ENCODE results near the gene IGFBP7.

GRCh38 chr4:57064120-57064519, 46.1 kb downstream of the IGFBP7 start:
- TF ChIP-seq CTCF (IDR thresholded peaks at IDR 0.05) (no peak), POLR2A (IDR thresholded peaks at IDR 0.05) (no peak)
